OCI-LY3 (cell line): ENCODE results near the gene ANKRD13D.

ENCODE experiments used
- H2AFZ ChIP-seq: fragments of 200-600, 300-600 bp; shearing (Covaris generic); 2 replicates; pipeline ENCODE4 v1.6.0; 2014; ENCODE audit warnings: antibody characterized with exemption, low read depth, low read length
- H3K27ac ChIP-seq: fragments of 200-600, 300-600 bp; sonication (generic); 2 replicates; pipeline ENCODE4 v1.5.1; 2014; ENCODE audit warnings: mild to moderate bottlenecking, low read length, moderate library complexity, mixed read lengths
- H3K27me3 ChIP-seq: fragments of 200-600, 300-600 bp; sonication (generic); 2 replicates; pipeline ENCODE4 v1.6.1; 2014; ENCODE audit warnings: low read depth, low read length, mixed read lengths
- H3K36me3 ChIP-seq: fragments of 200-600, 300-600 bp; sonication (generic); replicated peaks from 2 replicates; pipeline ENCODE3; 2014; ENCODE audit warnings: low read depth, low read length, mixed read lengths
- H3K4me1 ChIP-seq: fragments of 300-600, 200-600 bp; sonication (generic); 2 replicates; pipeline ENCODE4 v1.6.1; 2014; ENCODE audit warnings: low read length, mixed read lengths
- H3K4me2 ChIP-seq: fragments of 200-600, 300-600 bp; sonication (generic); 2 replicates; pipeline ENCODE4 v1.6.1; 2014; ENCODE audit warnings: low read length, mixed read lengths
- H3K4me3 ChIP-seq: fragments of 300-600, 200-600 bp; sonication (generic); 2 replicates; pipeline ENCODE4 v1.5.1; 2014; ENCODE audit warnings: antibody characterized with exemption, mild to moderate bottlenecking, low read length, moderate library complexity
- H3K79me2 ChIP-seq: fragments of 300-600, 200-600 bp; shearing (Covaris generic); 2 replicates; pipeline ENCODE4 v1.6.1; 2014; ENCODE audit warnings: mild to moderate bottlenecking, low read length, mixed read lengths
- H3K9ac ChIP-seq: fragments of 300-600, 200-600 bp; shearing (Covaris generic); 2 replicates; pipeline ENCODE4 v1.6.0; 2014; ENCODE audit warnings: mild to moderate bottlenecking, low read length, moderate library complexity
- H3K9me3 ChIP-seq: fragments of 200-600, 300-600 bp; shearing (Covaris generic); 2 replicates; pipeline ENCODE4 v1.6.1; 2014; ENCODE audit warnings: low read length, mixed read lengths; ENCODE audit not compliant: insufficient read depth
- H4K20me1 ChIP-seq: fragments of 200-600, 300-600 bp; sonication (generic); 2 replicates; pipeline ENCODE4 v1.6.1; 2016; ENCODE audit warnings: low read length, mixed read lengths; ENCODE audit not compliant: insufficient read depth
- CTCF ChIP-seq: fragments of 200-600, 300-600 bp; sonication (generic); IDR thresholded peaks from 2 replicates; pipeline ENCODE4 v1.5.1; 2014; ENCODE audit warnings: antibody characterized with exemption, low read length, low read depth
- EZH2phosphoT487 ChIP-seq: fragments of 200-600 bp; shearing (Covaris generic); IDR thresholded peaks from 2 replicates; pipeline ENCODE4 v1.6.1; 2018; ENCODE audit warnings: antibody characterized with exemption, mixed run types, low read depth

The ANKRD13D gene

GRCh38 chr11:67288198-67288451, 978 bp upstream of the ANKRD13D start:
- H3K9me3 ChIP-seq, result no peaks in the 10 kb centered on the region
- H3K4me2 ChIP-seq, result peak overlapping the region; percentile 93
- peak overlapping the region; percentile 97 for H3K9ac ChIP-seq
- no peaks in the 10 kb centered on the region for H4K20me1 ChIP-seq
- peak overlapping the region; percentile 86 for H3K4me3 ChIP-seq
- H3K79me2 ChIP-seq, result peaks cover 28% of the 10 kb centered on the region
- peak overlapping the region; percentile 93 for H3K27ac ChIP-seq
- TF ChIP-seq EZH2phosphoT487, result no peak
- no peak for TF ChIP-seq CTCF
- no peak overlapping the region for H2AFZ ChIP-seq
- peaks cover 59% of the 10 kb centered on the region for H3K36me3 ChIP-seq
- peaks cover 22% of the 10 kb centered on the region for H3K4me1 ChIP-seq
- no peaks in the 10 kb centered on the region for H3K27me3 ChIP-seq

- H3K4me2 ChIP-seq, result peak overlapping the region; percentile 93
- TF ChIP-seq CTCF (peak; percentile 55), EZH2phosphoT487 (no peak)
- H3K4me1 ChIP-seq, result peaks cover 22% of the 10 kb centered on the region
- peak overlapping the region; percentile 97 for H3K9ac ChIP-seq
- peaks cover 56% of the 10 kb centered on the region for H3K36me3 ChIP-seq
- peak overlapping the region; percentile 93 for H3K27ac ChIP-seq
- H3K79me2 ChIP-seq, result peaks cover 28% of the 10 kb centered on the region
- H3K4me3 ChIP-seq, result peak overlapping the region; percentile 86
- no peaks in the 10 kb centered on the region for H3K9me3 ChIP-seq
- H2AFZ ChIP-seq, result 0 out of 2 replicates have a peak overlapping the region, but pooled peaks have one; percentile 20
- no peaks in the 10 kb centered on the region for H3K27me3 ChIP-seq
- no peaks in the 10 kb centered on the region for H4K20me1 ChIP-seq
Observed at GRCh38 chr11:67288452-67289225, 464 bp upstream of the ANKRD13D start.

GRCh38 chr11:67289651-67290479, 762 bp downstream of the ANKRD13D start:
- H3K4me2 ChIP-seq, result peak overlapping the region; percentile 71
- H2AFZ ChIP-seq, result no peak overlapping the region
- no peaks in the 10 kb centered on the region for H4K20me1 ChIP-seq
- H3K9me3 ChIP-seq, result no peaks in the 10 kb centered on the region
- peak overlapping the region; percentile 31 for H3K27ac ChIP-seq
- no peaks in the 10 kb centered on the region for H3K27me3 ChIP-seq
- peaks cover 59% of the 10 kb centered on the region for H3K36me3 ChIP-seq
- TF ChIP-seq CTCF (no peak), EZH2phosphoT487 (no peak)
- H3K79me2 ChIP-seq, result peaks cover 28% of the 10 kb centered on the region
- peaks cover 22% of the 10 kb centered on the region for H3K4me1 ChIP-seq
- H3K4me3 ChIP-seq, result peak overlapping the region; percentile 86
- H3K9ac ChIP-seq, result peak overlapping the region; percentile 74

- Histone ChIP-seq H3K79me2 (peaks cover 28% of the 10 kb centered on the region), H3K9ac (no peak overlapping the region), H2AFZ (no peak overlapping the region), H3K4me2 (no peak overlapping the region), H3K4me1 (peaks cover 22% of the 10 kb centered on the region), H3K36me3 (peaks cover 56% of the 10 kb centered on the region), H3K9me3 (peaks cover 6% of the 10 kb centered on the region; the same call in 1 of the 2 replicates), H3K4me3 (no peak overlapping the region), H3K27ac (no peak overlapping the region), H3K27me3 (no peaks in the 10 kb centered on the region), H4K20me1 (no peaks in the 10 kb centered on the region)
- TF ChIP-seq CTCF (no peak), EZH2phosphoT487 (no peak)
Observed at GRCh38 chr11:67290801-67291200, 1.7 kb downstream of the ANKRD13D start.
